ENCODE results near the gene KIF14.

KIF14 gene

GRCh38 chr1:200506471-200506870, 114.1 kb downstream of the KIF14 start:
- Histone ChIP-seq H3K9me3 (replicated peaks; ENCODE audit: low read length) (no peaks in the 10 kb centered on the region), H3K4me2 (ENCODE audit: low read length) (no peak overlapping the region), H3K4me1 (ENCODE audit: control insufficient read depth, insufficient read depth, low read length) (no peaks in the 10 kb centered on the region), H3K36me3 (ENCODE audit: insufficient read depth, low read length) (no peaks in the 10 kb centered on the region), H3K4me3 (ENCODE audit: low read length) (no peak overlapping the region), H3K27me3 (ENCODE audit: control insufficient read depth, insufficient read depth, low read length) (peaks cover 19% of the 10 kb centered on the region), H3K9ac (ENCODE audit: low read depth, low read length) (no peak overlapping the region)

DNA sequence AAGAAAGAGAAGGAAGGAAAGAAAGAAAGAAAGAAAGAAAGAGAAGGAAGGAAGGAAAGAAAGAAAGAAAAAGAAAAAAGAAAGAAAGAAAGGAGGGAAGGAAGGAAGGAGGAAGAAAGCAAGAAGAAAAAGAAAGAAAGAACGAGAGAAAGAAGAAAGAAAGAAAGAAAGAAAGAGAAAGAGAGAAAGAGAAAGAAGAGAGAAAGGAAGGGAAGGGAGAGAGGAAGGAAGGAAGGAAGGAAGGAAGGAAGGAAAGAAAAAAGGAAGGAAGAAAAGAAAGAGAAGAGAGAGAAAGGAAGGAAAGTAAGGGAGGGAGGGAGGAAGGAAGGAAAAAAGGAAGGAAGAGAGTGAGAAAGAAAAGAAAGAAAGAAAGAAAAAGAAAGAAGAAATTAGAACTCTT, 115.3 kb downstream of the KIF14 start:
- Histone ChIP-seq H3K4me2 (ENCODE audit: low read length) (no peak overlapping the region), H3K9me3 (replicated peaks; ENCODE audit: low read length) (no peaks in the 10 kb centered on the region), H3K36me3 (ENCODE audit: insufficient read depth, low read length) (no peaks in the 10 kb centered on the region), H3K27me3 (ENCODE audit: control insufficient read depth, insufficient read depth, low read length) (peaks cover 19% of the 10 kb centered on the region), H3K4me3 (ENCODE audit: low read length) (no peak overlapping the region), H3K9ac (ENCODE audit: low read depth, low read length) (no peak overlapping the region), H3K4me1 (ENCODE audit: control insufficient read depth, insufficient read depth, low read length) (no peaks in the 10 kb centered on the region)

Data from skeletal muscle satellite cell (primary cell).